NCI-H748 (cell line): Measurements from ENCODE around the gene MARK4.
"Not testable (repeated sequence)": the region's sequence is repeated elsewhere in the genome, so short reads cannot be mapped to it uniquely, and the experiment has no call there.

ENCODE experiments used
- DNase-seq: peaks from one replicate; lab custom pipeline; 2025; ENCODE audit not compliant: unreplicated experiment; lab: John Stamatoyannopoulos, UW

MARK4 gene

DNA sequence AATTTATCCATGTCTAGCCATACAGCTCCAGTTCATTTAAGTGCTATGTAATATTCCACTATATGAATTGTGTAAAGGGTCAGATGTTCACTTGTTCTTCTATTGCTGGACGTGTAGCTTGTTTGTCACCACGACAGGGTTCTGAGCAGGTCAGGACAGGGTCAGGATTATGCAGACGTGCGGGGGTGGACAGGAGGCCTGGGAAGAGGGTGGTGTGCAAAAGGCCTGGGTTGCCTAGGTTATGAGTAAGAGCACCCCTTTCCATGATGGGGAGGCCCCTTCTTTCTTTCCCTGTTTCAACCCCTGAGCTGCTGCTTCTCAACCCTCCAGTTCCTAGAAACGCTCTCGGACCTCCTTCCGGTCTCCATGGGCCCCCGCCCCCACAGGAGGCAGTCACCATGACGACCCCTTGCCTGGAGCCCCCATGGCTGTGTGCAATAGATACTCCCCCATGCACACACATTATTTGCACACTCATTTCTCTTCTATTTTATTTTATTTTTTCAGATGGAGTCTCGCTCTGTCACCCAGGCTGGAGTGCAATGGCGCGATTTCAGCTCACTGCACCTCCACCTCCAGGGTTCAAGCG is 7.8 kb upstream of the MARK4 start:
- DNase-seq = no peak

DNA sequence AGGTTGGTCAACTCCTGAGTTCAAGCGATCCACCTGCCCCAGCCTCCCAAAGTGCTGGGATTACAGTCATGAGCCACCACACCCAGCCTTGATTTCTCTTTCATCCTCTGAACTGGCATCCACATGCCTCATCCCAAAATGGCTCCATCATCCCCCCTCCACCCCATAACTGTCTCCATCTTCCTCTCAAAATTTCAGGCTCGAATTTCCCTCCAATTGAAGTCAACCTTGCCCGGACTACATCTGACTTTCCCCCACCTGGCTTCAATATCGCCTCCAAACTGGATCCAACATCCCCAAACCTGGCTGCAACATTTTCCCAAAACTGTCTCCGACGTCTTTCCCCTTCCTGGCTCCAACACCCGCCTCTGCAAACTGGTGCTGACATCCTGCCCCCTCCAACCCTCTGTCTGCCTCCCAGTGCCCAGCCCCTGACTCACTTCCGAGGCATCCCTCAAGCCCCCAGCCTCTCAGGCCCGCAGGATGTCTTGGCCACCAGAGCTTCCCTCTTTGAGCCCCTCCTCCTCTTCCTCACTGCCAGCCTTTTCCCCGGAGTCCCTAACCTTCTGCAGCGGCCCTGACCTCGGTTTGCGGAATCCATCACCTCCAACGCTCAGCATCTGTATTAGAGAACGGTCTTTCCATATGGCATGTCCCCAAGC is 6.8 kb upstream of the MARK4 start:
- no peak for DNase-seq

DNA sequence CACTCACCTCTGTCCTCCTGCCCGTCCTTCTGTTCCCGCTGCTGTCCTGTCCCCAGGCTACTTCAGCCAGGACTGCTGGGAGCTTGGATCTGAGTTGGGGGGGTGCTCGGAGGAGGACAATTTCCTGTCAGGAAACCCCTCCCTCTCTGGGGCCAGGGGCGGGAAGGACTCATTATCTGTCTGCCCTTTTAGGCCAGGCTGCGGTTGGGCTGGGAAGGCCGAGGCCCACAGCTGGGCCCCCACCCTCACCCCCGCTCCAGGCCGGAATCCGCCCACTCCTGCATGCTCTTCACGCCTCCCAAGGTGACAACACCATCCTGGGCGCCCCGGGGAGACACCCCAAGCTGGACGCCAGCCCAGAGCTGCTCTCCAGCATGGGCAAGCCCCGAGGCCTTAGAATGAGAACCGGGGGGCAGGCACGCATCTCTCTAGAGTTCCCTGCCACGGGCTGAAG is 5.7 kb upstream of the MARK4 start, which contains the start of gene EXOC3L2:
TSS of gene EXOC3L2 (minus strand) at position 74 of the 454 bp plus-strand sequence. CDS start 6,362 bp downstream, outside the sequence.
- DNase-seq = no peak

DNA sequence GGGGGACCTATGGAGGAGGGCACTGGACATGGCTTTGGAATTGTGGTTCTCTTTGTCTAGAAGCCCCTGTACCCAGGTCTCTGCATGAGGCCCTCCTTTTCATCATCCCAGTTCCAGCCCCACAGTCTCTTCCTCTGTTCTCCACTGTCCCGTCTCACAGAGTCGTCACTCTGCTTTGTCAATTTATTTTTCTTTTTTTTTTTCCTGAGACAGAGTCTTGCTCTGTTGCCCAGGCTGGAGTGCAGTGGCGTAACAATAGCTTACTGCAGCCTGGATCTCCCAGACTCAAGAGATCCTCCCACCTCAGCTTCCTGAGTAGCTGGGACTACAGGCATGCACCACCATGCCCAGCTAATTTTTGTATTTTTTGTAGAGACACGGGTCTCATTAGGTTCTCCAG is 5.2 kb upstream of the MARK4 start:
- no peak for DNase-seq

DNA sequence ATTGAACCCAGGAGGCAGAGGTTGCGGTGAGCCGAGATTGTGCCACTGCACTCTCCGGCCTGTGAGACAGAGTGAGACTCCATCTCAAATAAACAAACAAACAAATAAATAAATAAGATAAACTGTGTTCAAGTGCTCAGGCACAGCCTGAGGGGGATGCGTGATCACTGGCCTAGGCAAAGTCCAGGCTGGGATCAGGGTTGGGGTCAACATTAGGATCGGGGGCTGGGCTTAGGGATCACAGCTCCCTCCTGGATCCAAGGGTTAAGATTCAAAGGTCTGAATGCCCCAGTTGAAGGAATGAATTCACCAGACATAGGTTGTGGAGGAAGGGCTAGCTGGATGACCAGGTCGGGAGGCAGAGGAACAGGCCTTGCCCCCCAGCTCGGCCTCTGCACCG is 3.9 kb upstream of the MARK4 start:
- no peak for DNase-seq

DNA sequence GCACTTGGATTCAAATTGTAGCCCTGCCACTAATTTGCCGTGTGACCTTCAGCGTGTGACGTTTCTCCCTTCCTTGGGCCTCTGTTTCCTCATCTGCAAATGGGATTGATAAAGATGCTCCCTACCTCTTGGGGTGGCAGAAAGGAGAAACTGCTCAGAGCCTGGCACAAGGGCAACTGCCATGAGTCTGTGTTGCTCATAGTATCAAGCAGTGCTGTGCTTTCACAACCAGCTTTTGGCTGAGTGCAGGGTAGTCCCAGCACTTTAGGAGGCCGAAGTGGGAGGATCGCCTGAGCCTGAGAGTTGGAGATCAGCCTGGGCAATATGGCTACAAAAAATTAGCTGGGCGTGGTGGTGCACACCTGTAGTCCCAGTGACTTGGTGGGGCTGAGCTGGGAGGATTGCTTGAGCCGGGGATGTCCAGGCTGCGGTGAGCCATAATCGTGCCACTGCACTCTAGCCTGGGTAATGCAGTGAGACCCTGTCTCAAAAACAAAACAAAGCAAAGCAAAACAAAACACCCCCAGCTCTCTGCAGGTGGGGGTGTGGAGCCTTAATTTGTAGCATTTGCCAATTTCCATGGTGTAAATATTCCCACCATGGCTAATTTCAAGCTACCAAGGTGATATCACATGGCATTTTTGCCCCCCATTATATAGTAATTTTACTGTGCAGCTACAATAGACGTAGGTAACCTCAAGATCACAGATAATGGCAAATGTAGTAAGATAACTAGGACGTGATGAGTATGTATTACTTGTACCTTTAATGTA is 1.6 kb upstream of the MARK4 start:
- DNase-seq = no peak

DNA sequence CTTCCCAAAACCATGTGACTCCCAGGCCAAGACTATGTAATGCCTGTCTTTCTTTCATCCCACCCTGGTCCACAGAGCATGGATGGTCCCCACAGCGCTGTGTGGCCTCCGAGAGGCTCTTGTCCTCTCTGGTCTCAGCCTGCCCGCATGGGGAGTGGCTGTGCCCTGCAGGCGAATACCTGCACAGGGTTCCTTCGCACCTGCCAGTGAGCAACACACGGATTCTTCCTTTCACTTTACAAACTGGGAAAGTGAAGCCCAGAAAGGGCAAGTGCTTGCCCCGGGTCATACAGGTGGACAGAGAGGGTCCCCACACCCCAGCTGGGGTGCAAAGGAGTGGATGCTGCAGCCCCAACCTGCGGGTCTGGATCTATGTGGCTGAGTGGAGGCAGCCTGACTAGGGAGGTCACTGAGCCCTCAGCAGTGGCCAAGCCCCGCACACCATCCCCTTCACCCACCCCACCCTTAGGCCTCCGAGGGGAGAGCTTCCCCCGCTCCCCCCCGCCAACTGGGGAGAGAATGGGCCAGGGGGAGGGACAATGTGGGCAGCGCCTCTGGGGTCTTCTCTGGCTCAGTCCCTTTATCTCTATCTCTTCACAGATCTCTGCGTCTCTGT is 747 bp upstream of the MARK4 start:
- peak; percentile 61 for DNase-seq

DNA sequence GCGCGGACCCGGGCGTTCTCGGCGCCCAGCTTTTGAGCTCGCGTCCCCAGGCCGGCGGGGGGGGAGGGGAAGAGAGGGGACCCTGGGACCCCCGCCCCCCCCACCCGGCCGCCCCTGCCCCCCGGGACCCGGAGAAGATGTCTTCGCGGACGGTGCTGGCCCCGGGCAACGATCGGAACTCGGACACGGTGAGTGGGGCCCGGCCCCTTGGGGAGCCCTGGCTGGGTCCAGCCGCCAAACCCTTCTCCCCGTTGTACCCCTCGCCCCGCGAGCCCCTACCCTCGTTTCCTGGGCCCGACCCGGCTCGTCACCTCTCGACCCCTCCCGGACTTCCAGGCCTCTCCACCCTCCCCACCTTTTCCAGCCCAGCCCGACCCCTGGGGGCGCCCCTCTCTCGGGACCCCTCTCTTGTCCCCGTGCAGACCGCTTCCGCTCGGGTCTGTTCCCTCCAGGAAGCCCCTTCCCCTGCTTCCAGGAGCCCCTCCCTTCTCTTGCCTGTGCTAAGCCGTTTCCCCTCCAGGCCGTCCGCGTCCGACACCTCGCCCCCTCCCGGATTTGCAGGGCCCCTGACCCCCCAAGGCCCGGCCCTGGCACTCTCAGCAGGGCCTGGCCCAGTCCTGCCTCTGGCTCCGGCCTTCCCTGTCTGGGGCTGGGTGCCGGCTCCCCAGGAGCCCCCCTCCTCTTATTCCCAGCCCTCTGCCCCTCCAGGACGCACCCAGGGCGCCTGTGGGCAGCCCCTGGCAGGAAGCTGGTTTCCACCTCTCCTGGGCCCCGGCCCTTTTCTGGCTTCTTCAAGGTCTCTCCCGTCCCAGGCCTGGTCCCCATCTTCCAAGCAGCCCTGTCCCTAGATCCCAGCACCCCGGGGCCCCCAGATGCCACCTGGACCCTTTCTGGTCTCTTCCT is 632 bp downstream of the MARK4 start:
- no peak for DNase-seq

DNA sequence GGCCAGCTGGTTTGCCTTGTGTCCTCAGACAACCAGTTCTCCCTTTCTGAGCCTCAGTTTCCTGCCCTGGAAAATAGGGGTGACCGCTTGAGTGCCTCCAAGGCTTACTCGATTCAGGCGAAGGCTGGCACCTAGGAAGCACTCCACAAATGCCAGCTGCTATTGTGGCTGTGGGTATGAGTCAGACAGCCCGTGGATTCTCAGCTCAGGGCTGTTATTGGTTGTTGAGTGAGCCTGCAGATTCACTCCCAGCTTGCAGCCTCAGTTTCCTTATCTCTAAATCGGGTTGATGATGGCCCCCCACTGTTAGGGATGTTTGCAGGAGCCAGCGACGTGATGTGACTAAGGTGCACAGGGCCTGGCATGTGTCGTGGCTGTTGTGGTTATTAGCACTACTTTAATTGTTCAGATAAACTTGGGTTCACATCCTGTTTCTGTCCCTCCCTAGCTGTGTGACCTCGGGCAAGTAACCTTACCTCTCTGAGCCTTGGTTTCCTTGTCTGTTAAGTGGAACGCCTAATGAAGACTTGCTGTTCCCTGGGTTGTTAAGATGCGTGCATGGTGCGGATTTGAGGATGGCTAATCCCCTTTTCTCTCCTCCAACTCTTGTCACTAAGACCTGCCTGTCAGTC is 2.4 kb downstream of the MARK4 start:
- no peak for DNase-seq

DNA sequence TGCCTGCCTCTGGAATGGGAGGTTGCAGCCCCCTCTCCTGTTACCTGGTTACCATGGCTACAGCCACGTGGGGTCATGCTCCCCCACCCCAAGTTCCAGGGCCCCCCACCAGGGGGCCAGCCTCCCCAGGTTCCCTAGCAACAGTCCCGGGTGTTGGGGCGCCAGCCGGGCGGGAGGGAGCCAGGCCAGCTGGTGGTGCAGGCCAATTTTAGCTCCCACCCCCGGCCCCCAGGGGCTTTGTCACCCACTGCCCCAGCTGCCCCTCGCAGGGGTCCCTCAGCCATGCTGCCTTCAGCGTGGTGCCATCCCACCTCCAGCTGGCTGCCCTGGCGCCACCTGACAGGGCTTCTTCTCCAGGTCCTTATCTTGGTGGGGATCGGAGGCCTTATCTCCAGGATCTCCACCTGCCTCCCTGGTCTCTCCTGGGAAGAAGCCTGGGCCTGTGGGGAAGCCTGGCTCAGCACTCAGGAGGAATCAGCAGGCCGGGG is 3.0 kb downstream of the MARK4 start:
- DNase-seq = no peak

DNA sequence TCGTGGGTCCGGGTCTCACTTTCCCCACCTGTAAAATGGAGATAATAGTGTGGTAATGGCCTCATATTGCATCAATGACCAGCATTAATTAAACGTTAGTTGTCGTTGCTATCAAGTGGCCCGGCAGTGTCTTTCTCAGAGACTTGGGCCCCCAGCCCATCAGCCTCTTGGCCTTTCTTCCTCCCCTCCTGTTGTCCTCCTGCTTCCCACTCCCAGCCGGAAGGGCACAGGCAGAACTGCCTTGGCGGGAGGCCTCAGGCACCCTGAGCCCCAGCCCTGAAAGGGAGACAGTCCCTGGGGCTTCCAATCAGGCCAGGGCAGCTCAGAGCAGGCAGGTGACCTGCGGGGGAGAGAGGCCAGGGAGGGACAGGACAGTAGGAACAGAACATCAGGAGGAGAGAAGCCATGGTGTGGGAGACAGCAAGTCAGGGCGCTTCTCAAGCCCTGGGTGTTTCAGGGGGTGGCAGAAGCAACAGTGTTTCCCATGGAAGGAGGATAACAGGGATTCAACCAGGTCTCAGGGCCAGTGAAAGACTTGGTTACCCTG is 4.6 kb downstream of the MARK4 start:
- DNase-seq = no peak

DNA sequence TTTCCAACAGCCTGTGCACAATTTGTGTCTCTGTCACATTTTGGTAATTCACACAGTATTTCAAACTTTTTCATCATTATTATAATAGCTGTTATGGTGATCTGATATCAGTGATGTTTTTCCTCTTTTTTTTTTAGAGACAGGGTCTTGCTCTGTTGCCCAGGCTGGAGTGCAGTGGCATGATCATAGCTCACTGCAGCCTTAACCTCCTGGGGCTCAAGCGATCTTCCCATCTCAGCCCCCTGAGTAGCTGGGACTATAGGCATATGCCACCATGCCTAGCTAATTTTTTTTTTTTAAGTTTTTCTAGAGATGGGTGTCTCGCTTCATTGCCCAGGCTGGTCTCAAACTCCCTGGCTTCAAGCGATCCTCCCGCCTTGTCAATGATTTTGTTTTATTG is 5.8 kb downstream of the MARK4 start:
- DNase-seq = no peak

DNA sequence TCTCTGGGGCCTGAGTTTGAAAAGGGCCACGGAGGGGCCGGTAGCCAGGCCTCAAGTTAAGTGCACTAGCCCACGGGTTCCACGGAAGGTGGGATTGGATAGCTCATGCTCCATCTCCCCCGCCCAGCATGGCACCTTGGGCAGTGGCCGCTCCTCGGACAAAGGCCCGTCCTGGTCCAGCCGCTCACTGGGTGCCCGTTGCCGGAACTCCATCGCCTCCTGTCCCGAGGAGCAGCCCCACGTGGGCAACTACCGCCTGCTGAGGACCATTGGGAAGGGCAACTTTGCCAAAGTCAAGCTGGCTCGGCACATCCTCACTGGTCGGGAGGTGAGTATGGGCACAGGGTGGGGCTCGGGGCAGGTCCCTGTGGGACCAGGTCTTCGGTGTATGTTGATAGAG is 7.8 kb downstream of the MARK4 start:
- DNase-seq = no peak

DNA sequence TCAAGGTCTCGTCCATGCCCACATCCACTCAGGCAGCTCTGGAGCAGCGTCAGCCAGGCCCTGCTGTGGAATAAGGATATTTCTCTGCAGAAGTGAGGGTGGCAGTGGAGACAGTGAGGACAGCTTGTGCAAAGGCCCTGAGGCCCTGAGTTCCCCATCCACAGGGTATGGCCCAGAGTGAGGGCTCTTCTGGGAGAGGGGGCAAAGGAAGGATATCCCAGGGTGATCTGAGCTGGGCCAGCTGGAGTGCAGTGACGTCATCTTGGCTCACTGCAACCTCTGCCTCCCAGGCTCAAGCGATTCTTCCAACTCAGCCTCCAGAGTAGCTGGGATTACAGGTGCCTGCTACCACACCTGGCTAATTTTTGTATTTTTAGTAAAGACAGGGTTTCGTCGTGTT is 11.5 kb downstream of the MARK4 start:
- DNase-seq = no peak

DNA sequence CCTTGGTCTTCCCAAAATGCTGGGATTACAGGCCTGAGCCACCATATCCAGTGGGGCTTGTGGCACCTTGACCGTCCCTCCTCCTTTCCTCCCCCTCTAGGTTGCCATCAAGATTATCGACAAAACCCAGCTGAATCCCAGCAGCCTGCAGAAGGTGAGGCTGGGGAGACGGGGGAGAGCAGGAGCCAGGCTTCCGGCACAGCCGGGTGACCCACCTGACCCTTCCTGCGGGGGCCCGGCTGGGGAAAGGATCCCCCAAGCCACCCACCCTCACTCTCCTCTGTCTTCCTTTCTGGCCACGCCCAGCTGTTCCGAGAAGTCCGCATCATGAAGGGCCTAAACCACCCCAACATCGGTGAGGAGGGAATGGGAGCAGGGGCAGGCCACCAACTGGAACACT is 11.9 kb downstream of the MARK4 start:
- no peak for DNase-seq

DNA sequence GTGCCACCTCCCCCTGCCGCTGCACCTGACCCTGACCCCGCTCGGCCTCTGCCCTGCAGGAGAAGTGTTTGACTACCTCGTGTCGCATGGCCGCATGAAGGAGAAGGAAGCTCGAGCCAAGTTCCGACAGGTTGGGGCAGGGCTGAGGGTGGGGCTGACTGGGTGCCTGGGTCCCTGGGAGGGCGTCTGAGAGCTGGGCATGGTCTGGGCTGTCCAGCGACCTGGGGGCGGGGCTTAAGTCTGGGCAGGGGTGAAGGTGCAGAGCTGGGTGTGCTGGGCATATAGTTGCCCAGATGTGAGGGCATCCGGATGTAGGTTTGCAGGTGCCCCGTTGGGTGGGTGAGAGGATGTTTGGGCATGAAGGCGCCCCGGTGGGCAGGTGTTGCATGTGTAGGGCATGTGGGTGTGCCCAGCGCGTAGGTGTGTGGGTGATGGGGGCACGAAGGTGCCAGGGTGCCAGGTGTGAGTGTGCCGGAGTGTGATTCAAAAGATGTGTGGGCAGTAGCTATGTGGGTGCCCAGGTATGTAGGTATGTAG is 13.8 kb downstream of the MARK4 start:
- DNase-seq = no peak

DNA sequence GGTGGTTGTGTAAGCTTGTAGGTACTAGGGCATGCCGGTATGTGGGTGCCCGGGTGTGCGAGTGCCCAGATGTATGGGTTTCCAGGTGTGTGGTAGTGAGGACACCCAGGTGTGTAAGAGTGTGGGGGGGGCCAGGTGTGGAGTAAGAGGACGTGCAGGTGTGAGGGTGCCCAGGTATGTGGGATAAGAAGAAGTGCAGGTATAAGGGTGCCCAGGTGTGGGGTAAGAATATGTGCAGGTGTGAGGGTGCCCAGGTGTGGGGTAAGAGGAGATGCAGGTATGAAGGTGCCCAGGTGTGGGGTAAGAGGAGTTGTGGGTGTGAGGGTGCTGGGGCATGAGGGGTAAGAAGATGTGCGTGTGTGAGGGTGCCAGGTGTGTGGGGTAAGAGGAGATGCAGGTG is 14.3 kb downstream of the MARK4 start:
- DNase-seq = no peak

DNA sequence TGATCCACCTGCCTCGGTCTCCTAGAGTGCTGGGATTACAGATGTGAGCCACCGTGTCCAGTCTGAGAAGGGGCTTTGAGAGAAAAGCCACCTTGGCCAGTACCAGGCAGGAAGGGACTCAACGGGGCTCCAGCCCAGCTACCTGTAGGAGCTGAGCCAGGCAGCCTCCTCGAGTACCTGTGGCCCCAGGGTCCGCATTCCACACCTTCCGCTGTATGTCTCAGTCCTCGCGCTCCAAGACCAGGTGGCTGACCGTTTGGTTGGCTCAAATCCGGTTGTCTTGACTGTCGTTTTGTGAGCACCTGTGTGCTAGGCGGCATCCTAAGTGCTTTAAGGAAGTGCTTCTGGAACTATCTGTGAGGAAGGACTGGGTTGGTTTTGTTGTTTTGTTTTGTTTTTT is 16.2 kb downstream of the MARK4 start:
- DNase-seq = no peak

DNA sequence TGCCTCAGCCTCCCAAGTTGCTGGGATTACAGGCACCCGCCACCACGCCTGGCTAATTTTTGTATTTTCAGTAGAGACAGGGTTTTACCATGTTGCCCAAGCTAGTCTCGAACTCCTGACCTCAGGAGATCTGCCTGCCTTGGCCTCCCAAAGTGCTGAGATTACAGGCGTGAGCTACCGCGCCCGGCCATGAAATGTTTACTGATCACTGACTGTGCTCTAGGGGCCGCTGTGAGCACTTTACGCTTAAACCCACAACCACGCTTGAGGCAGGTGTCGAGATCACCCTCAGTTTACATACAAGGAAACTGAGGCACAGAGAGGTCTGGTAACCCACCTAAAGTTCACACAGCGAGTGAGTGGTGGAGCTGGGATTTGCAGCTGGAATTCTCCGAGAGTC is 18.9 kb downstream of the MARK4 start:
- DNase-seq = not testable (repeated sequence)
